ENCODE results near the gene JUP.

The JUP gene

DNA sequence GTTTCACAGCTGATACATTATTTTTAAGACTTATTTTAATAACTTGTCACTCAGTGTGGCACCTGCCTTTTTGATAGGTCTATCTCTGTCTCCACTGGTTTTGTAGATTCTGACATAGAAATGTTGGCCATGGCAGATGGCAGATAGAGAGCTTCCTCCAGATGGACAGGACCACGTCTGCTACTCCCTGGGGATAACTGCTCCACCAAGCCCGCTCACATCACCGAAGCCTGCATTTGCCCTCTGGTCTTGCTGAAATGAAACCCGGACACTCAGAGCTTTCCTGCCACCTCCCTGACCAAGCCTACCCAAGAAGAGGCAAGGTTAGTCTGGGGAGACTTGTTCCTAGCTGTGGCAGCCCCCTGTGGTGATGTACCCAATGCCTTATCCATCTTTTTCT, 35.6 kb downstream of the JUP start:
- DNase-seq: no peak

DNA sequence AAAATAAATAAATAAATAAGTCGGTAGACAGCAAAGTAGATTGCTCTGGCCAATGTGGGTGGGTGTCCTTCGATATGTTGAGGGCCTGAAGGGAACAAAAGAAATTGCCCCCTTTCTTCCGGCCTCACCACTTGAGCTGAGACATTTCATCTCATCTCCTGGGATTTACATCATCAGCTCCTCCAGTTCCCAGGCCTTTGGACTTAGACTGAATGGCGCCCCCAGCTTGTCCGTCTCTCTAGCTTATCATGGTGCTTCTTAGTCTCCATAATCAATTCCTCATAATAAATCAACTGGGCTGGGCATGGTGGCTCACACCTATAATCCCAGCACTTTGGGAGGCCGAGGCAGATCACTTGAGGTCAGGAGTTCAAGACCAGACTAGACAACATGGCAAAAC, 38.2 kb downstream of the JUP start:
- no peak for DNase-seq

DNA sequence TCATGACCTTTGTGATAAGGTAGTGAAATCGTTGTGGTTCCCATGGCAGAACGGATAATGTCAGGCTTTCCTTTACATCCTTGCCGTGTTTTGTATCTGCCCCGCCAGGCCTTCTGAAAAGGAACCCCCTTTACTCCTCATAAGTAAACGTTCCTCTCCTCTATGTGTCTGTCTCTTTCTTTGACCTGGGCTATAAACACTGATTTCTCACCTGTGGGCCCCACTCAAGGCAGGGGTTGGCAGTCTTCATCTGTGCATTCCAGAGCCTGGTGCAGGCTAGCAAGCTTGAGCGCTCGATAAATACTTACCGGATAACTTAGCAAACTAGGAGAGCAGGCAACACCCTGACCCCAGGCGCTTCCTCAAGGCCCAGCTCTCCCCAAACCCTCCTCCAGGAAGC, 44.8 kb downstream of the JUP start:
- DNase-seq: no peak

DNA sequence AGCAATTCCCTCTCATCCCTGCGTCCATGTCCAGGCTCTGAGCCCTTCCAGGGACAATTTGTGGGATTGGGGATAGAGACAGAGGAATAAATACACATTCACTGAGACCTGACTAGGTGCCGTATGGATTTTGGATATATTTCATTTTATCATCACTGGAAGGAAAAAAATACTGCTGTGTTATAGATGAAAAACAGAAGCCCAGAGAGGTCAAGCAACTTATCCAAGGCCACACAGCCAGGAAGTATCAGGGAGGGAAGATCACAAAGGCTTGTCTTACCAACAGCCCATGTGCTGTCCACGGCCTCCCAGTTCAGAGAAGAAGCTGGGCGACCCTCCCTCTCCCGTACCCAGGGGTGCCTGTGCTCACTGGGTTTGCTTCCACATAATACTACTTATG, 46.0 kb downstream of the JUP start:
- DNase-seq: no peak

DNA sequence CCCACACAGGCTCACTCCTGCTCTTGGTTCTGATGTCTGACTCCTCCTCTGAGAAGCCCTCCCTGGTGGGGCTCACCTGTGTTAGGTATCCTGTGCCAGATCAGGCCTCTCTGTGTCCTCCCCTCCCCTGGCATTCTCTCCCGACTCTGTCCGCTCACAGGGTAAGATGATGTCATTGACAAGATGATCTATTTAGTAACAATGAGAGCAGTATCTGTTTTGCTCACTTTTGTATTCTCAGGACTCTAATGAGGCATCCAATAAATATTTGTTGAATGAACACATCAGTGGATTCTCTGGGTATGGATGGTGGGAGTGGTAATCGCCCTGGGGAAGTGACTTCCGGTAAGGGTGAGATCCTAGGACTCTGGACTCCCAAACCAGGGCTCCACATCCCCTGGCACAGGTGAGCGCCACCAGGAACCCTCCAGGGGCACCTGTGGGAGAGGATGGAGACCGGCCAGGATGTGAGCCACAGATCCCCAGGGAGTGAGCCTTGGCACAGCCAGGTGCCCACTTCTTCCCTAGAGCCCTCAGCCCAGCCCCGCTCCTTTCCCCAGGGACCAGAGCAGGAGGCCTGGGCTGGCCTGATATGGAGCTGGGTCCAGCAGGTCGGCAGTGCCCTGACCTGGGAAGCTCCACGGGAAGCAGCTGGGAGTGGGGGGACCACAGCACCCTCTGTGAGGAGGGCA, 46.7 kb downstream of the JUP start:
- DNase-seq: no peak

DNA sequence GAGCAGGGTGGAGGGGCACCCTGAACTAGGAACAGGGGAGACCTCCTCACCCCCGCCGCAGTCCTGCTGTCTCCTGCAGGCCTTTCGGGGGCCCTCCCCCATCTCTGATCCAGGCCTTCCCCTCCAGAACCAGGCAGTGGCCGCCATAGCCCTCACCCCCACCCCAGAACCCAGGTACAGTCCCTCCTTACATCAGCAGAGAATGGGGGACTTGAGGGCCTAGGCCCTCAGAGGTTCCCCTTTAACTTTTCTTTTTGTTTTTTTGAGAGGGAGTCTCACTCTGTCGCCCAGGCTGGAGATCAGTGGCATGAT, 47.8 kb downstream of the JUP start:
- DNase-seq: no peak

DNA sequence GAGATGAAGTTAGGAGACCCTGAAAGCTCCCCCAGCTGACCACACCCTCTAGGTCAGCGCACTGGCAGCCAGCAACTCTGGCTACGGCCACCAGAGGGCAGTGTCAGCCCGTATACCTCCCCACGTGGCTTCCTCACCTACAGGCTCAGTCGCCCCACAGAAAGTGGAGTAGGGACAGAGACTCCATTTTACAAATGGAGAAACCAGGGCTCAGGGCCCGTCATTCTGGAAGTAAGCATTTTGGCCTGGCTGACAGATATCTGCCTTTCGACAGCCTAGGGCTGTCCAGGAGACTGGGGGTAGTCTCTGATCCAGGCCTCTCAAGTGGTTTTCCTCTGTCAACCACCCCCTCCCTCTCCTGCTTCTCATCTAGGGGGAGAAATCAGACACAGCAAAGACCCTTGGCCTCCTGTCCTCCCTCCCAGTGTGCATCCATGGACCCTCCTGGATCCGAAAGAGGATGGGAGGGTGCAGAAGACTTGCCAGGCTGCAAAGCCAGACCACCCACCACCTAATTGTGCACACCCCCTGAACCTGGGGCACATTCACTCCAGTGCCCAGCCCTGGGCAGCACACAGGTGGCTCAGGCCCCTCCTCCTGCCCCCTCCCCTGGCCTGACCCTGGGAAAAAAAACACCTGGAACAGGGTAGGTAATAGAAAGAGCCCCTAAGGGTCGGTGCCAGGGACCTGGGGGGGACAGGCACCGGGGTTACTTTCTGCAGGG, 48.3 kb downstream of the JUP start:
- DNase-seq: peak; percentile 73

DNA sequence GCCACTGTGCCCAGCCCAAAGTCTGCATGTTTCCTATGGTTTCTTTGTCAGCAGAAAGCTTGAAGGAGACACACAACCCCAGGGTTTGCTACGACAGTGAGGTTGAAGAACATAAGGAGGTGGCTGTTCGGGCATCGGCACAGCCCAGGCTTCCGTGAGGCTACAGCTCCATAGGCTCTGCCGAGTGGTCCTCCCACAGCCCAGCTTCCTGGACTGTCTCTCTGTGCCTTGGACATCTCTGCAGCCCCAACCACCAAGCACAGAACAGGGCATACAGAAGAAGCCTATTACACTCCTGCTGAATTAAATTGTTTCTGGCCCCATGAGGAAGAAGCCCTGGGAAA, 48.9 kb downstream of the JUP start:
- no peak for DNase-seq

DNA sequence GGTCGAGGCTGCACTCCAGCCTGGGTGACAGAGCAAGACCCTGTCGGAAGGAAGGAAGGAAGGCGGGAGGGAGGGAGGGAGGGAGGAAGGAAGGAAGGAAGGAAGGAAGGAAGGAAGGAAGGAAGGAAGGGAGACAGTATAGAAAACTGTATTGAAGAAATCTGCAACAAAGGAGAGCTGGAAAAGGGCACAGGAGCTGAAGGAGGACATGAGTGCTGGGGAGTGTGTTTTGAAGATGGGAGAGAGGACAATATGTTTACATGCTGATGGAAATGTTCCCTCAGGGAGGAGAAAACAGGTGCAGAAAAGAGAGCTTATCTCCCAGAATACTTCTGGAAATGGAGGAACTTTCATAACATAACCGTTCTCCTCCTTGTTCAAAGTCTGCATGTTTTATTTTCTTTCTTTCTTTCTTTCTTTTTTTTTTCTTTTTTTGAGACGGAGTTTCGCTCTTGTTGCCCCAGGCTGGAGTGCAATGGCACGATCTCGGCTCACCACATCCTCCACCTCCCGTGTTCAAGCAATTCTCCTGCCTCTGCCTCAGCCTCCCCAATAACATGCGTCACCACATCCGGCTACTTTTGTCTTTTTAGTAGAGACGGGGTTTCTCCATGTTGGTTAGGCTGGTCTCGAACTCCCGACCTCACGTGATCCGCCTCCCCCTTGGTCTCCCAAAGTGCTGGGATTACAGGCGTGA, 49.4 kb downstream of the JUP start:
- no peak for DNase-seq

DNA sequence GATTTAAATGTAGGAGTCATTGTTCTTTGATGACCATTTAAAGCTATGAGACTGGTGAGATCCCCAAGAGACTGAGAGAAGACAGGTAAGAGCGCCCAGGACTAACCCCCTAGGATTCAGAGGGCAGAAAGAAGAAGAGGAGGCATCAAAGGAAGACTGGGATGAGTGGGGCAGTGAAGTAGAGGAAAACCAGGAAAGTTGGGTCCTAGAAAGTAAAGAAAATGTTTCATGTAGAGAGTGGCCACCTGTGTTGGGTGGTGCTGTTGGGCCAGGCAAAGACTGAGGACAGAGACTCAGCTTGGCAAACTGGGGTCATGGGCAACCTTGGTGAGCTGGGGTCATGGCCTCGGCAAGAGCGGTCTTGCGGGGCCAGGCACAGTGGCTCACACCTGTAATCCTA, 50.8 kb downstream of the JUP start:
- DNase-seq: no peak

DNA sequence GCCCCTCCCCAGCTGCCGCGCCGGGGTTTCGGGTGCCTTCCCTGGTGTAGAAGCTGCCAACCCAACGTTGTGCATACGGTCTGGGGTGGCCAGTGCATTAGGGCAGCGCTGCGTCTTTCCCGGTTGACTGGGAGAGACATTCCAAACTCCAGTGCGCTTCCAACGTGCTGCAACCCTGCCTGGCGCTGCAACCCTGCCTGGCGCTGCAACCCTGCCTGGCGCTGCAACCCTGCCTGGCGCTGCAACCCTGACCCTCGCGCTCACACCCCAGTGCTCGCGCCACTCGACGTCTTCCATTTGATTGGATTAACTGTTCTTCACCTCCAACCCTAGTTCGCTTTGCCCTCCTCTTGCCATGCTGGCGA, 51.6 kb downstream of the JUP start:
- peak; percentile 34 for DNase-seq

DNA sequence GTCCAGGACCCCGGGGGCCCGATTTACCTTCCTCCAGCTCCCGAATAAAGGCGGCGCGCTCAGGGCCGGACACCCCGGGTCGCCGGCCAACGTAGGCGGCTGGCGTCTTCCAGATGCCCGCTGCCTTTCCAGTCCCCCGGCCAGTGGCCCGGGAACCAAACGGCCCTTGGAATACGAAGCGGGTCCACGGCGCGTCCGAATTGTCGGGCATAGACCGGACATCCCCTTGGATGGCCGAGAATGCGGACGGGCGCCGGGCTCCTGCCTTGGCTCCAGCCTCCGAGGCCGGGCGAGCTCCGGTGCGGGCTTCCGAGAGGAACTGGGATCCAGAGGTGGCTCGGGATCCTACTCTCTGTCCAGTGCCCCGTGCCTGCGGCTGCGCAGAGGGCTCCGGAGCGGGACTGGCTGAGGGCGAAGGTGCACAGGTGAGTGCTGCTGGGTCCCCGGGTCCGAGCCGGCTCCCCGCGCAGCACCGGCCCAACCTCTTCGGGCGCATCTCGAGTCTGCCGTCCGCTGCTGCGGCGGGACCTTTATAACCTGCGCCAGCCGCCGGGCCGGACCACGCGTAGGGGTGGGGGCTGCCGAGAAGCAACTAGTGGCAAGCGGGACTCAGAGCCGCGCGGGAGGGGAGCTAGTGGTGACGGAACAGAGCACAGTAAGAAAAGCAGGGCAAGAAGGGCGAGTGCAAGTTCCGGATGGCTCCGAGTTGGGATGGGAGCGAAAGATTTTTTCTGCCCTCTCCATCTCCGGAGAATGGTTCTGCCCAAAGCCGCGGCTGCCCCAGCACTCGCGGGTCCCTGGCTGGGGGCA, 52.2 kb downstream of the JUP start, which contains the start of gene HAP1:
TSS of gene HAP1 (minus strand) at position 505 of the 810 bp plus-strand sequence. CDS start at position 496, 9 bp downstream.
- DNase-seq: peak; percentile 34

DNA sequence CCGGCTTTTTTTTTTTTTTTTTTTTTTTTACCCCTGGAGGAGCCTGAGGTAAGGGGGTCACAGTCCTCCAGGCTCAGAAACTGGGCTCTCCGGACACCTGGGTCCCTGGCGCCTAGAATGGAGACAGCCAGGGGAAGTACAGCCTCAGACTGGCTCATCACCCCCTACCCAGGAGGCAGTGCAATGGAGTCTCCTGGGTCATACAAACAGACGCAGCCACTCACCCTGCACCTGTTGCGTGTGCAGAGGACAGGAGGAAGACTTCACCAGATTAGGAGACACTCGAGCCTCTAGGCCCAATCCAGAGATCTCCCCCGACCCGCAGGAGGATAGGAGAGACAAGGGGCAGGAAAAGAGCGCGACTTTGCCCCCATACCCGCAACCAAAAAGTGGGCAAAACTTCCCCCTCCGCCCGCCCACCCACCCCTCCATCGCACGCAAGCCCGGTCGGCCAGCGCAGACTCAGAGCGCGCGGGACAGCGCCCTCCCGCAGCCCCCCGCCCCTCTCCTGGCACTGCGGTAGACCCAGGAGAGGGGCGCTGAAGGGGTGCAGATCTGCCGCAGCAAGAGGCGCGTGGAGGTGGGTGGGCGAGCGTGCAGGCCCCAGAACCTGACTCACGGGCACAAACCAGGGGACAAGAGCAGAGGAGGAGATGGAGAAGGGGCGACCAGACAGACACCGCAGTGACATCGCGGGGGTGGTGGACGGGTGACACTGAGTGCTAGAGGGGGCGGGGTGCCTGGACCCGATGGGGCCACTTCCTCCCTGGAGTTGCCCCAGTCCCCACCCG, 53.0 kb downstream of the JUP start:
- DNase-seq: no peak

DNA sequence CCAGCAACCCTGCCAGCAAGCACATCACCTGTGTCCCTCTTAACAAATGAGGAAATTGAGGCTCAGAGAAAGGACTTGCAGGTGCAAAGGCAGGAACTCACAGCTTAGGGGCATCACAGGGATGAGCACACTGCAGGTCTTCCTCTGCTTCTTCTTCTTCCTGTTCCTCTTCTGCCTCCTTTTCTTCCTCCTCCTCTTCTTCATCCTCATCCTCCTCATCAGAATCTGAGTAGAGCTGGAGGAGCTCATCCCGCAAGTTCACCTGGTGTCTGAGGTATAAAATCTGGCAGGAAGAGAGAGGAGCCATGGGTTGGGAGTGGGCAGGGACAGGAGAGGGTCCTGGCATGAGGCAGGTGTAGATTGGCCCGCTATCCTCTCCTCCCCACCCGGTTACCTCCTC, 54.7 kb downstream of the JUP start:
- DNase-seq: no peak

DNA sequence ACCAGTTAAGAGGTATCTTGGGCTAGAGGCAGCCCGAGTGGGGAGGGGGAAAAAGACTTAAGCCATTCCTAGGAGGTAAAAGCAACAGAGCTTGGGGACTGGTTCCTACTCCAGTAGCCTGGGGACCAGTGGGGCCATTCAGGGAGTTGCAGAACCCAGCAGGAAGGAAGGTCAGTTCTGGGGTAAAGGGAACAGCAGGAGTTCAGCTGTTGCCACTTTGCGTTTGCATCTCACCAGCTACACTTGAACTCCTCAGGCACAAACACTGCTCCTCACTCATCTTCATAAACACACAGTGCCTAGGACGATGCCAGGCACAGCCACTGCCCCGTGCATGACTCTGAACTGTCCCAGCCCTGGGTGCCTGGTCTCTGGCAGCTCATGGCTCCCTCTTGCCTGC, 56.0 kb downstream of the JUP start:
- no peak for DNase-seq

DNA sequence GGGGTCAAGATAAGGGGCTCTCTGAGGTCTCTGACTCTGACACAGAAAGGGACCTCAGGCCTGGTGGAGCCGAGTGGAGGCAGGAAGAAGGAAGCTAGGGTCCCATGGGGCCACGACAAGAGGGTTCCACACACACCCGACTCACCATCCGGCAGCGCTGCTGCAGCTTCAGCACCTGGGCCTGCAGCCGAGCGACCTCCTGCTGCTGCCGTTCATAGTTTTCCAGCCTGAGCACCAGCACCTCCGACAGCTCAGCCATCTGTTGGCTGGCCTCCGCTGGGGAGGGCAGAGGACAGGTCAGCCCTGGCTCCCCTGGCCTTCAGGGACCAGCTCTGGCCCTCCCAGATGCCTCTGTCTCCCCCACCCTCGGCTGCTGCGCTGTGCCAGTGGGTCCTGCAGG, 58.5 kb downstream of the JUP start:
- DNase-seq: no peak

DNA sequence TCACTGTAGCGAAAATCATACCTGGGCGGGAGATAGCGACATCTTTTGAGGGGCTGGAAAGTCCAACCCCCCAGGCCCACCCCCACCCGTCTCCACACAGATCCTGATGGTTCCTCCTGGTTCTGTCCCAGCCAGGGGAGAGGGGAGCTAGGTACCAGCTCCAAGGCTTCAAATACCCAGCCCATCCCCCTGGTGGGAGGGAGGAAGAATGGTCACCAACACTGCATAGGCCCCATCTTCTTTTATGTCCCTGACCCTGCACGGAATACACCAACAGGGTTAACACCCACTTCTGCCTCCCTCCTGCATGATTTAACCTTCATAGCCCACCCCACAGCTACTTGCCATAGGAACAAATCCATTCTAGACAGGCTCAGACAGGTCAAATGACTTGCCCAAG, 61.4 kb downstream of the JUP start:
- no peak for DNase-seq

DNA sequence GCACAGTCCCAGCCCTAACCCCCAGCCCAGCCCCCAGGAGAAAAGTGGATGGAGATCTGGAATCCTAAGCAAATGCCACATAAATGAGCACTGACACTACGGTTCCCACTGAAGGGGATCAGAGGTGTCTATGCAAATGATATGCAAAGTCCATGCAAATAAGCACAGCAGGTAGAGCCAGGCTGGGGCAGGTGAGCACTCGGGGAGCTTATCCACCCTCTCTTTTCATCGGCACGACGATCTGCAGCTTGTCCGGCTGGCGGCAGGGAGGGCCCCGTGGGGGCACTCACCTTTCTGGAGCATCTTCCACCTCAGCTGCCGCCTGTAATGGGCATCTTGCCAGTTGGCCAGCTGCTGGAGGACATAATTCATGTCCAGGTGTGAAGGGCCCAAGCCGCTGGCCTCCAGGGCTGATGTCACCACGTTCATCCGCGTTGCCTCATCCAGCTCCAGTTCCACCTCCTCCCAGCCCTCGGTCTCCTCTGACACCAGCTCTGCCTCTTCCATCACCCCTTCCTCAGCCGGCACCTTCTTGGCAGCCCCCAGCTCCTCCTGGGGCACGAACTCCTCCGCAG, 61.9 kb downstream of the JUP start:
- DNase-seq: no peak

DNA sequence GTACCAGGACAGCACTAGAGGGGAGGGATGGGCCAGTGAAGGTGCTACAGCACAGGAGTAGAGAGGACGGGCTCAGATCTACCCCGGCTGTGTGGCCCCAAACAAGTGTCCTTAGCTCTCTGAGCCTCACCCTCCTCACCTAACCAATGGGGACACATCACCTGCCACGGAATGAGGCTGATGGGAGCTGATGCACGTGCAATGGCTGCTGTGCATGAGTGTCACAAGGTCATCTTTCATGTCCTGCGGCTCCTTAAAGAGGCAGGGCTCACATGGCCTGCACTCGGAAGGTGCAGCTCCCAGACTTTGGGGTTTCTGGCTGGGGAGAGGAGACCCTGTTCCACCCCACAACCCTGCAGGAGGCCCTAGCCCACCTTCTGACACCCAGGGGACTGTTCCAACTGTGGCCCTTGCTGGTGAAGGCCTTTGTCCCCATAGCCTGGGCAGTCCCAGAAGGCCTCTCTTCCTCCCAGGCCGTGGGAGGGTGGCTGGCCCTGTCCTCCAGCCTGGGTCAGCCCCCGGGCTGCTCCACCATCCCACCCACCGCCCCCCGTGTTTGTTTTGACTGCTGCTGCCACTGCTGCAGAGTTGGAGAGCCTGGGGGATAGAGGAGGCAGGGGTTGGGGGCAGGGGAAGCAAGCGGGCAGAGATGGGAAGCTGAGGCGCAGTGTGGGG, 62.6 kb downstream of the JUP start:
- no peak for DNase-seq

DNA sequence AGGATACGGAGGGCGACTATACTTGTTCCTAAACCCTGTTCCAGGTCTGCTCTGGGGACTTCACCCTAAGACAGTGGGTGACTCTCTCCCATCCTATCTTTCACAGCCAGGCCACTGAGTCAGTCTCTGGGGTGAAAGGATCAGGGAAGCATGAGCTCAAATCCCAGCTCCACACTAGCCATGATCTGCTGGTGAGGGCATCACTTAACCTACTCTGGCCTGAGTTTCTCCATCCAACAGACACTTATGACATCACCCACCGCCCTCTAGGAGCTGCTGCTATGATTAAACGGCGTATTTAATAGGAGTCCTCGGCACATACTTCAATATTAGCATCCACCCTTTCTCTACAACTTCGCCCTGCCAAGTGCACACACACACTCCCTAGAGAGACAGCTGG, 64.3 kb downstream of the JUP start:
- no peak for DNase-seq

DNA sequence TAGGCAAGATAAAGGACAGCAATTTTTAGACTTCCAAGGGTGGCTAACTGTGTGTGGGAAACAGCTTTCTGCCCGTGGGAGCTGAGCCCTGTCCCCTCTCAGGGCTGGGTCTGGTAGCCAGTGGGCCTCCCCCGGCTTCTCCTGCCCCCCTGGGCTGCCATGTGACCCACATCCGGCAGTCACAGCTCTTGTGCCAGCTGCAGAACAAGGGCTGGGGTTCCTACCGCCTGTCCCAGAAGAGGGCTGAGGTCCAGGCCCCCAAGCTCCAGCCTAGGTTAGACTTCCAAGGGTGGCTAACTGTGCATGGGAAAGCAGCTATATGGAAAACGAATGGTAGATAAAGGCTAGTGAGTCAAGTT, 68.2 kb downstream of the JUP start:
- DNase-seq: no peak

All from NCI-H1105 treated with DMSO at 0.1 percent for 48 hours (cell line).